ENCODE measurements around the gene SESN3.

SESN3 gene

DNA sequence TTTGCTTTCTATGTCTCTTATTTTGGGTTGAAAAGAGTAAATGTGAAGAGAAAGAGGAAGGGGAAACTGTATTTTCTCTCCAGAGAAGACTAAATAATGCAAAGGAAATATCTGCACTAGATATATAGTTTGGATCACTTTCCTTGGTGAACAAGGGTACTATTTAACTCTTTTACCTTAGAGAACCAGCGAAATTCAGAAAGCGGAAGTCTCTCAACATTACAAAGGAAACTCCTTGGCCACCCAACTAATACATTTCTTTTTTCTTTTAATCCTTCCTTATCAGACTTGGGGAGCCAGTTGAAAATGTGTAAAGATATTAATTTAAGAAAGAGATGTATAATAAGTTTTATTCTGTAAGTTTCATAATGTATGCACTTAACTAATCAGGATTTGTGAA lies 64.2 kb downstream of the SESN3 start:
- H3K4me2 ChIP-seq (ENCODE audit: low read length), result no peak overlapping the region
- H3K36me3 ChIP-seq (ENCODE audit: control insufficient read depth, insufficient read depth, low read length), result no peaks in the 10 kb centered on the region
- H3K4me3 ChIP-seq (ENCODE audit: low read depth, low read length), result no peak overlapping the region
- H3K9ac ChIP-seq, result no peak overlapping the region
- H3K27ac ChIP-seq, result no peak overlapping the region
- H3K79me2 ChIP-seq, result no peaks in the 10 kb centered on the region
- H3K9me3 ChIP-seq (ENCODE audit: control insufficient read depth, low read length), result no peaks in the 10 kb centered on the region
- H2AFZ ChIP-seq, result no peak overlapping the region
- H3K27me3 ChIP-seq (ENCODE audit: control insufficient read depth, insufficient read depth, low read length), result no peaks in the 10 kb centered on the region
- no peaks in the 10 kb centered on the region for H3K4me1 ChIP-seq
- TF ChIP-seq CTCF (IDR thresholded peaks at IDR 0.05), result no peak

DNA sequence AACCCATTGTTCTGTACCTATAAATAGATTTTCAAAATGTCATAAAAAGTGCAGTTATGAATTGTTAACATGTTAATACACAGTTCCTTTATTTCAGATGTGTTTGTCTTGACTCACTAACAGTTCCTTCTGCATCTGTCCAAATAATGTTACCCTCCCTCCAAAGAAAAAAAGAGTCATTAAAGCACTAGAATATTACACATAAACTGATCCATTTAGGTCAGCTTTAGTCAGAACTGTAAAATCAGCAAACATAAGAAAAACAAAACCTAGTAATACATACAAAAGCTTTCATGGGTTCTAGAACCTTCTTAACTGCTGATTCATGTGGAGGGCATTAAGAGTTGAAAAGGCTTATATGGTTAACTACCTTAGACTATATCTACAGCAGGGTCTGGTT lies 65.4 kb downstream of the SESN3 start:
- no peaks in the 10 kb centered on the region for H3K36me3 ChIP-seq (ENCODE audit: control insufficient read depth, insufficient read depth, low read length)
- H2AFZ ChIP-seq, result no peak overlapping the region
- H3K27me3 ChIP-seq (ENCODE audit: control insufficient read depth, insufficient read depth, low read length), result no peaks in the 10 kb centered on the region
- no peak overlapping the region for H3K27ac ChIP-seq
- H3K79me2 ChIP-seq, result no peaks in the 10 kb centered on the region
- H3K9ac ChIP-seq, result no peak overlapping the region
- no peaks in the 10 kb centered on the region for H3K9me3 ChIP-seq (ENCODE audit: control insufficient read depth, low read length)
- TF ChIP-seq CTCF (IDR thresholded peaks at IDR 0.05), result no peak
- no peak overlapping the region for H3K4me3 ChIP-seq (ENCODE audit: low read depth, low read length)
- no peaks in the 10 kb centered on the region for H3K4me1 ChIP-seq
- H3K4me2 ChIP-seq (ENCODE audit: low read length), result no peak overlapping the region

- Histone ChIP-seq H3K4me2 (ENCODE audit: low read length) (no peak overlapping the region), H3K4me1 (peaks cover 3% of the 10 kb centered on the region), H3K36me3 (ENCODE audit: control insufficient read depth, insufficient read depth, low read length) (no peaks in the 10 kb centered on the region), H2AFZ (no peak overlapping the region), H3K27me3 (ENCODE audit: control insufficient read depth, insufficient read depth, low read length) (no peaks in the 10 kb centered on the region), H3K27ac (no peak overlapping the region), H3K4me3 (ENCODE audit: low read depth, low read length) (no peak overlapping the region), H3K9ac (no peak overlapping the region), H3K9me3 (ENCODE audit: control insufficient read depth, low read length) (no peaks in the 10 kb centered on the region), H3K79me2 (no peaks in the 10 kb centered on the region)
- TF ChIP-seq CTCF (IDR thresholded peaks at IDR 0.05), result no peak
Measured at GRCh38 chr11:95163106-95163505, 67.9 kb downstream of the SESN3 start.

DNA sequence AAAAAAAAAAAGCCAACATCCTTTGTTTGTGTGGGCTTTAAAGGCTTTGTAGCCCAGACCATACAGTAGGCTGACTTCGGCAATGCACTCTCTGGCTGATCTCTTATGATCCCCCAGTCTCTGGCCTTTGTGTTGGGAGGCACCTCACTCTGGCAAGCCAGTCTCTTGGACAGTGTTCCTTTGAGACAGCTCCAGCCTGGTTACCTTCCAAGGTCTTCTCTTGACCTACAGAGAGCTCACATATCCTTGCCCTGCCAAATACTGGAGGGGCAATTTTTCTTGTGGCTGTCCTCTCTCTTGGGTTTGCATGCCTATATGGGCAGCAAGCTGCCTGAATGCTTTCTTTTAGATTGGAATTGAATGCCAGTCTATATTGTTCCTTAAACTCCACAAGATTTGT lies 69.8 kb downstream of the SESN3 start:
- no peak overlapping the region for H3K27ac ChIP-seq
- H3K36me3 ChIP-seq (ENCODE audit: control insufficient read depth, insufficient read depth, low read length), result no peaks in the 10 kb centered on the region
- no peak overlapping the region for H3K4me3 ChIP-seq (ENCODE audit: low read depth, low read length)

More for the DNA sequence above, 69.8 kb downstream of the SESN3 start:
- no peaks in the 10 kb centered on the region for H3K27me3 ChIP-seq (ENCODE audit: control insufficient read depth, insufficient read depth, low read length)
- no peak overlapping the region for H3K4me2 ChIP-seq (ENCODE audit: low read length)
- TF ChIP-seq CTCF (IDR thresholded peaks at IDR 0.05), result no peak
- no peaks in the 10 kb centered on the region for H3K79me2 ChIP-seq
- H3K9me3 ChIP-seq (ENCODE audit: control insufficient read depth, low read length), result no peaks in the 10 kb centered on the region
- peaks cover 9% of the 10 kb centered on the region for H3K4me1 ChIP-seq
- no peak overlapping the region for H2AFZ ChIP-seq
- H3K9ac ChIP-seq, result no peak overlapping the region

All from parathyroid adenoma (tissue), 2 donors.